ENCODE results near the gene CATSPER4. TPM values are rescaled to one million over a fixed set of nuclear protein-coding genes. Genes with fewer than 3 reads are reported as not detected.

Gene CATSPER4
- total RNA-seq, 4 donors from 2014 or later = not detected

DNA sequence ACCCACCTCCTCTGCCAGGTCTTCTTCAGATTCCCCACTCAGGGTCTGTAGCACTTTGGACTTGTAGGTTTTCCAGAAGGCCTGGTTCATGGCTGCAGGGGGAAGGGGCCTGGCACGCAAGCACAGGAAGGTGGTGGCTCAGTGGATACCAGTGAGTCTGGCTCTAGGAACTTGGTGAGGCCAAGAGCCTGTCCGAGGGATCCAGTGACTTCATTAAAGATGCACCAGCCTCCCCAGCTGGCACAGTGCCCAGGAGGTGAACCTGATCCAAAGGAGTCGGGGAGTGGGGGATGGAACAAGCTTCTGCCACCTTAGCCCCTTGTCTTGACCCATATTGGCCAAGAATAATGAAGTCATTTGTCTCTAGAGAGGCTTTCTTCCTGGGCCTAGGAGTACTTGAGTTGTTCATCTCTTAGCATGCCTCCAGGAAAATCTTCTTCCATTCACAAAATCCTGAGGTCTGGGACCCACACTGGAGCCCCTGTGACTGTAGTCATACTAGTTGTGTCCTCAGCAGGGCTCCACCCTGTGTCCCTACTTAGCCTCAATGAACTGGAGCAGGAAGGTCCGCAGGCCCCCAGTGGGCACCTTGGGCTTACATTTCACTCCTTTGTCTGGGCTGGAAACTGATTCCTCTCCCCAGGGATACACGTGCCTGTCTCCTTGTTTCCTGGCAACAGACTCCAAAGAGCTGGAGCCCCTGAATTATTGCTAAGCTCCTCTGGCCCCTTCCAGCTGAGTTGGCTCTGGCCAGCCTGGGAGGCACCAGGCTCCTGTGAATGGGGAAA lies 21.8 kb upstream of the CATSPER4 start, which contains the start of gene C1orf232:
C1orf232 (minus strand) TSS at position 554 of the 788 bp plus-strand sequence; CDS start at position 90, 464 bp downstream.
- no peak for DNase-seq
- Histone ChIP-seq H3K27me3 (no peaks in the 10 kb centered on the region), H3K27ac (peak within 1 kb of the TSS; percentile 55 to 79 (median 74)), H3K4me1 (peaks cover 0 to 18% (median 7%) of the 10 kb centered on the region in 4 donors), H3K36me3 (no peaks in the 10 kb centered on the region), H3K9me3 (no peaks in the 10 kb centered on the region), H3K4me3 (peak within 1 kb of the TSS; percentile 67 to 81 (median 74))
- TF ChIP-seq, protein P1, sequence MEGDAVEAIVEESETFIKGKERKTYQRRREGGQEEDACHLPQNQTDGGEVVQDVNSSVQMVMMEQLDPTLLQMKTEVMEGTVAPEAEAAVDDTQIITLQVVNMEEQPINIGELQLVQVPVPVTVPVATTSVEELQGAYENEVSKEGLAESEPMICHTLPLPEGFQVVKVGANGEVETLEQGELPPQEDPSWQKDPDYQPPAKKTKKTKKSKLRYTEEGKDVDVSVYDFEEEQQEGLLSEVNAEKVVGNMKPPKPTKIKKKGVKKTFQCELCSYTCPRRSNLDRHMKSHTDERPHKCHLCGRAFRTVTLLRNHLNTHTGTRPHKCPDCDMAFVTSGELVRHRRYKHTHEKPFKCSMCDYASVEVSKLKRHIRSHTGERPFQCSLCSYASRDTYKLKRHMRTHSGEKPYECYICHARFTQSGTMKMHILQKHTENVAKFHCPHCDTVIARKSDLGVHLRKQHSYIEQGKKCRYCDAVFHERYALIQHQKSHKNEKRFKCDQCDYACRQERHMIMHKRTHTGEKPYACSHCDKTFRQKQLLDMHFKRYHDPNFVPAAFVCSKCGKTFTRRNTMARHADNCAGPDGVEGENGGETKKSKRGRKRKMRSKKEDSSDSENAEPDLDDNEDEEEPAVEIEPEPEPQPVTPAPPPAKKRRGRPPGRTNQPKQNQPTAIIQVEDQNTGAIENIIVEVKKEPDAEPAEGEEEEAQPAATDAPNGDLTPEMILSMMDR (IDR thresholded peaks at IDR 0.05) = no peak
- no peak for TF ChIP-seq POLR2A (IDR thresholded peaks at IDR 0.05)

DNA sequence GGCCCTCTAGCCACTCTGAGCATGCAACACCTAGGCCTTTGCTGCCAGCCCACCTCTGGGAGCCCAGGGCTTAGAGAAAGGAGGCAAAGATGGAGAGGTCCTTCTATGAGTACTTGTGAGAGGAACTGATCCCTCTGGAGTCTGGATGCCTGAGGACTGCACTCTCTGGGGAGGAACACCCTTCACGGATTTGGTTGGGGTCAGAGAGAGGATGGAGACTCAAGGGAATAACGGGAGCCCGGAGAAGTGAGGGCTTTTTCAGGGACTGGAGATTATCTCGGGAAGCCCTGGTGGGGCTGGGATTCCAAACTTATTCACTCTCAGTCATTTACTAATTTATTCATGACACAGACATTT lies 21.2 kb upstream of the CATSPER4 start:
- no peak for DNase-seq
- Histone ChIP-seq H3K4me3 (peak overlapping the region; percentile 67 to 81 (median 74)), H3K27ac (peak overlapping the region in 1 of 4 donors; percentile 76), H3K36me3 (no peaks in the 10 kb centered on the region), H3K27me3 (no peaks in the 10 kb centered on the region), H3K4me1 (peaks cover 0 to 14% (median 5%) of the 10 kb centered on the region in 4 donors), H3K9me3 (no peaks in the 10 kb centered on the region)
- no peak for TF ChIP-seq POLR2A (IDR thresholded peaks at IDR 0.05)
- TF ChIP-seq, protein P1 (IDR thresholded peaks at IDR 0.05) = no peak

DNA sequence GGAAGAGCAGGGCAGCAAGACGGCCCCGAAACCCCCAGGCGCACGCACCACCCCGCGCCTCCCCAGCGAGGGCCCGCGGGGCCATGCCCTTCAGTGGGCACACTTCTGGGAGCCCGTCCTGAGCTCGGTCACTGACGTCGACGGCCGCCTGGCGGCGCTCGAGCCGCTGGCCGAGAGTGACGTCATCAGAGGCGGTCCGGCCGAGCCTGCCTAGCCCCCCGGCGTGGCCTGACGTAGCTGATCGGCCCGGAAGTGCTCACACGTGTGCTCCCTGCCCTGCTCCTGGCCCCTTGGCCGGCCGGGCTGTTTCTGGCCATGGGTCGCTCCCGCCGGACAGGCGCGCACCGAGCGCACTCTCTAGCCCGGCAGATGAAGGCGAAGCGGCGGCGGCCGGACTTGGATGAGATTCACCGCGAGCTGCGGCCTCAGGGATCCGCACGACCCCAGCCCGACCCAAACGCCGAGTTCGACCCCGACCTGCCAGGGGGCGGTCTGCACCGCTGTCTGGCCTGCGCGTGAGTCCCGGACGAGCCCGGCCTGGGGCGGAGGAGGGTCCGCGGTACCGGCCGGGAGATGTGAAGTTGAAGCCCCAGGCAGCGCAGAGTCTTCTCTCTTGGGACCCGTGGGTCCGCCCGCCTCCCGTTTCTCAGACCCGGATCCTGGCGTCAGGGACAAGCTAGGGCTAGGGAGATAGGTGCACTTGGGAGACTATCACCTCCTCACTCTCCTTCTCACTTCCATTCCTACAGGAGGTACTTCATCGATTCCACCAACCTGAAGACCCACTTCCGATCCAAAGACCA lies 20.5 kb upstream of the CATSPER4 start, which contains the start of gene ZNF593:
ZNF593 (plus strand) TSS at position 240 of the 803 bp plus-strand sequence; CDS start at position 316, 76 bp downstream.
- Histone ChIP-seq H3K4me1 (peaks cover 0 to 14% (median 3%) of the 10 kb centered on the region in 4 donors), H3K36me3 (no peaks in the 10 kb centered on the region), H3K9me3 (no peaks in the 10 kb centered on the region), H3K27ac (peak within 1 kb of the TSS; percentile 55 to 79 (median 74)), H3K27me3 (no peaks in the 10 kb centered on the region), H3K4me3 (peak within 1 kb of the TSS; percentile 67 to 81 (median 74))
- peak; percentile 89 to 96 (median 94) for DNase-seq
- TF ChIP-seq POLR2A (IDR thresholded peaks at IDR 0.05) = peak; percentile 33 to 62
- TF ChIP-seq, protein P1 (IDR thresholded peaks at IDR 0.05) = peak; percentile 94 to 99 (median 97)

DNA sequence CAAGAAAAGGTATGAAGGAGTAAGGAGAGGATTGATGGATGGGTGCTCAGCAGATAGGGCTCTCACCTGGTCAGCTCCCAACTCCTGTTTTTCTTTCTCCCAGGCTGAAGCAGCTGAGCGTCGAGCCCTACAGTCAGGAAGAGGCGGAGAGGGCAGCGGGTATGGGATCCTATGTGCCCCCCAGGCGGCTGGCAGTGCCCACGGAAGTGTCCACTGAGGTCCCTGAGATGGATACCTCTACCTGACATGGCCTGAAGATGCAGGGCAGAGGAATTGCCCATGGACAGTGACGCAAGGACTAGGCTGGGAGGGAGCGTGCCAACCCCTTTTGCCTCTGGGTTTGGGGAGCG lies 20.0 kb upstream of the CATSPER4 start:
- Histone ChIP-seq H3K4me1 (peaks cover 0 to 14% (median 3%) of the 10 kb centered on the region in 4 donors), H3K36me3 (no peaks in the 10 kb centered on the region), H3K9me3 (no peaks in the 10 kb centered on the region), H3K4me3 (peak overlapping the region; percentile 67 to 81 (median 74)), H3K27me3 (no peaks in the 10 kb centered on the region), H3K27ac (peak overlapping the region in 2 of 4 donors; percentile 76 to 79)
- TF ChIP-seq, protein P1 (IDR thresholded peaks at IDR 0.05) = no peak
- no peak for TF ChIP-seq POLR2A (IDR thresholded peaks at IDR 0.05)
- DNase-seq = no peak
